H9 (cell line): ENCODE measurements around the gene MGST2. TPM values are rescaled to one million over a fixed set of nuclear protein-coding genes. Genes with fewer than 3 reads are reported as not detected.

Source experiments
- DNase-seq: peaks from one replicate; pipeline ENCODE4 v3.0.0-alpha.2; 2017
- H2AFZ ChIP-seq: one replicate; pipeline ENCODE4 v1.6.1; 2013; ENCODE audit warnings: mild to moderate bottlenecking, low read length, control low read depth, moderate library complexity
- H2AK5ac ChIP-seq: 2 replicates; pipeline ENCODE4 v1.6.1; 2013; ENCODE audit warnings: low read length, control low read depth, mixed read lengths; ENCODE audit not compliant: insufficient read length
- H2BK120ac ChIP-seq: one replicate; pipeline ENCODE4 v1.6.1; 2013; ENCODE audit warnings: low read depth, mild to moderate bottlenecking, low read length, control low read depth, inconsistent platforms; ENCODE audit not compliant: poor library complexity, severe bottlenecking
- H2BK12ac ChIP-seq: 2 replicates; pipeline ENCODE4 v1.6.1; 2013; ENCODE audit warnings: low read length, control low read depth, mixed read lengths, low read depth; ENCODE audit not compliant: insufficient read length
- H2BK15ac ChIP-seq: 2 replicates; pipeline ENCODE4 v1.6.1; 2013; ENCODE audit warnings: low read depth, low read length, control low read depth
- H2BK20ac ChIP-seq: one replicate; pipeline ENCODE4 v1.6.1; 2013; ENCODE audit warnings: low read depth, mild to moderate bottlenecking, low read length, control low read depth, inconsistent platforms; ENCODE audit not compliant: poor library complexity, severe bottlenecking
- H2BK5ac ChIP-seq: 2 replicates; pipeline ENCODE4 v1.6.1; 2013; ENCODE audit warnings: low read length, control low read depth, mixed read lengths; ENCODE audit not compliant: insufficient read length
- H3K14ac ChIP-seq: 2 replicates; pipeline ENCODE4 v1.6.1; 2013; ENCODE audit warnings: low read length, control low read depth; ENCODE audit not compliant: insufficient read depth
- H3K18ac ChIP-seq: 2 replicates; pipeline ENCODE4 v1.6.1; 2013; ENCODE audit warnings: low read depth, mild to moderate bottlenecking, mixed read lengths, low read length, control low read depth; ENCODE audit not compliant: insufficient read length
- H3K23ac ChIP-seq: 2 replicates; pipeline ENCODE4 v1.6.1; 2013; ENCODE audit warnings: low read length, control low read depth, mixed read lengths, low read depth; ENCODE audit not compliant: insufficient read length
- H3K23me2 ChIP-seq: 2 replicates; pipeline ENCODE4 v1.6.1; 2013; ENCODE audit warnings: low read depth, mild to moderate bottlenecking, mixed read lengths, low read length, control low read depth; ENCODE audit not compliant: insufficient read length, poor library complexity, severe bottlenecking
- H3K27ac ChIP-seq: 2 replicates; pipeline ENCODE4 v1.5.1; 2013; ENCODE audit warnings: low read length, control low read depth, mixed read lengths, low read depth; ENCODE audit not compliant: insufficient read length
- H3K27me3 ChIP-seq: 2 replicates; pipeline ENCODE4 v1.6.1; 2013; ENCODE audit warnings: low read length, control low read depth, inconsistent platforms; ENCODE audit not compliant: insufficient read depth
- H3K4ac ChIP-seq: 2 replicates; pipeline ENCODE4 v1.6.1; 2013; ENCODE audit warnings: low read depth, mild to moderate bottlenecking, control low read depth, inconsistent platforms, low read length, moderate library complexity
- H3K4me1 ChIP-seq: 2 replicates; pipeline ENCODE4 v1.6.1; 2013; ENCODE audit warnings: low read length, control low read depth, inconsistent platforms; ENCODE audit not compliant: insufficient read depth
- H3K4me2 ChIP-seq: 2 replicates; pipeline ENCODE4 v1.6.1; 2013; ENCODE audit warnings: low read length, control low read depth, mixed read lengths; ENCODE audit not compliant: insufficient read length, insufficient read depth
- H3K56ac ChIP-seq: 2 replicates; pipeline ENCODE4 v1.6.1; 2013; ENCODE audit warnings: low read depth, mild to moderate bottlenecking, mixed read lengths, low read length, control low read depth; ENCODE audit not compliant: insufficient read length
- H3K79me1 ChIP-seq: 2 replicates; pipeline ENCODE4 v1.6.1; 2013; ENCODE audit warnings: low read depth, mild to moderate bottlenecking, moderate library complexity, low read length, control low read depth, inconsistent platforms; ENCODE audit not compliant: insufficient read depth, poor library complexity, severe bottlenecking
- H3K79me2 ChIP-seq: 2 replicates; pipeline ENCODE4 v1.6.1; 2013; ENCODE audit warnings: low read length, control low read depth, inconsistent platforms; ENCODE audit not compliant: insufficient read depth
- H3K9ac ChIP-seq: 2 replicates; pipeline ENCODE4 v1.6.1; 2013; ENCODE audit warnings: low read length, control low read depth, mixed read lengths; ENCODE audit not compliant: insufficient read length; ENCODE audit errors: extremely low read depth
- H3K9me3 ChIP-seq: one replicate; pipeline ENCODE4 v1.6.1; 2013; ENCODE audit warnings: low read depth, low read length, inconsistent platforms; ENCODE audit not compliant: control insufficient read depth
- H3T11ph ChIP-seq: one replicate; pipeline ENCODE4 v1.6.1; 2013; ENCODE audit warnings: mild to moderate bottlenecking, low read length, control low read depth, inconsistent platforms
- H4K20me1 ChIP-seq: one replicate; pipeline ENCODE4 v1.6.1; 2013; ENCODE audit not compliant: control insufficient read depth, insufficient read length, insufficient read depth
- H4K5ac ChIP-seq: 2 replicates; pipeline ENCODE4 v1.6.1; 2013; ENCODE audit warnings: low read depth, mild to moderate bottlenecking, mixed read lengths, low read length, control low read depth; ENCODE audit not compliant: insufficient read length
- H4K8ac ChIP-seq: replicated peaks from 2 replicates; pipeline ENCODE4 v1.6.1; 2013; ENCODE audit warnings: low read length, control low read depth, mixed read lengths, low read depth; ENCODE audit not compliant: insufficient read length
- H4K91ac ChIP-seq: 2 replicates; pipeline ENCODE4 v1.6.1; 2013; ENCODE audit warnings: low read depth, mild to moderate bottlenecking, moderate library complexity, mixed read lengths, low read length, control low read depth; ENCODE audit not compliant: insufficient read length
- H3K27ac Mint-ChIP-seq, 3 experiments: 2 replicates in 2 of 3; 3 replicates in 1 of 3; pipeline ENCODE4 v1.8.0; 2020 to 2021; ENCODE audit warnings: mixed read lengths in 3 of 3, mild to moderate bottlenecking in 1 of 3, moderate library complexity in 1 of 3
- H3K27me3 Mint-ChIP-seq: 2 replicates; pipeline ENCODE4 v1.8.0; 2021; ENCODE audit warnings: low read depth, mild to moderate bottlenecking, moderate library complexity, mixed read lengths
- H3K36me3 Mint-ChIP-seq, 3 experiments: 2 replicates in 2 of 3; 3 replicates in 1 of 3; pipeline ENCODE4 v1.8.0; 2020 to 2021; ENCODE audit warnings: low read depth in 3 of 3, mixed read lengths in 3 of 3; ENCODE audit not compliant: insufficient read depth in 1 of 3
- H3K4me1 Mint-ChIP-seq, 2 experiments: 2 replicates each; pipeline ENCODE4 v1.8.0; 2020; ENCODE audit warnings: mixed read lengths in 2 of 2
- H3K4me3 Mint-ChIP-seq, 2 experiments: 2 replicates in 1 of 2; 3 replicates in 1 of 2; pipeline ENCODE4 v1.8.0; 2020 to 2021; ENCODE audit warnings: mild to moderate bottlenecking in 2 of 2, mixed read lengths in 2 of 2, moderate library complexity in 1 of 2
- H3K9me3 Mint-ChIP-seq, 2 experiments: 2 replicates in 1 of 2; 3 replicates in 1 of 2; pipeline ENCODE4 v1.8.0; 2020; ENCODE audit warnings: mild to moderate bottlenecking in 2 of 2, mixed read lengths in 2 of 2, moderate library complexity in 1 of 2
- WGBS: extraction: QIAGEN DNeasy Blood & Tissue Kit; methylation state at CpG from one replicate; pipeline ENCODE4 v1.1.7; 2013; ENCODE audit warnings: missing lambda C conversion rate, low lambda C conversion rate, mixed read lengths; ENCODE audit not compliant: insufficient read length; ENCODE audit errors: extremely low coverage; 5-methylcytosine and 5-hydroxymethylcytosine counted together
- total RNA-seq: library from RNA; stranded (reverse); gene quantifications from 2 replicates; pipeline ENCODE4 v1.2.1, GENCODE V29; 2021
- TF ChIP-seq, protein P1 (sequence below): fragments of 200-600 bp; sonication (generic); conservative IDR thresholded peaks from 3 replicates; pipeline ENCODE4 v1.8.0; 2021; ENCODE audit warnings: antibody characterized with exemption, mild to moderate bottlenecking

Gene MGST2
- total RNA-seq, 1 experiment from 2014 or later, result 6.4 TPM

DNA sequence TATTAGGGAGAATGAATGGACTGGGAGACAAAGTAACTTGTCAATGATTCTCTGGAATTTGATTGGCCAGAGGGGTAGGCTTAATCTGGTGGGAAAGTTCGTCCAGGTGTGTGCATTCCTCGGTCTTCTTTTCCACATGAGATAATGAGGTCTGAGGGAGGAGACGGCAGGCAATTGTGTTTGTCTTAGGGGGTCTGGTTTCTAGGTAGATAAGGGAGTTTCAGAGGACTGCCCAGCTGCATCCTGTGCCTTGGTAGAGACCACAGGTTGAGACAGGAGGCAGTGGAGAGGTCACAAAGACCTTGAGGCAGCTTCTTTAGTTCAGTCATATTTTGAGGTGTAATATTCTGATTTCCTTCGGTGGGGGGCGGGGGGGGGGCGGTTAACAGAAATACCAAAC is 4.3 kb downstream of the MGST2 start:
- Histone ChIP-seq H3K79me2 (no peaks in the 10 kb centered on the region), H2BK5ac (no peak overlapping the region), H3K9me3 (no peaks in the 10 kb centered on the region), H2AK5ac (no peak overlapping the region), H2AFZ (no peak overlapping the region), H3K4me1 (peaks cover 3% of the 10 kb centered on the region; the same call in 1 of the 2 replicates), H4K91ac (no peak overlapping the region), H3K79me1 (no peaks in the 10 kb centered on the region), H3K9ac (no peak overlapping the region), H4K5ac (no peak overlapping the region), H4K20me1 (no peaks in the 10 kb centered on the region), H3K23ac (no peak overlapping the region), H2BK20ac (no peak overlapping the region), H3T11ph (no peak overlapping the region), H2BK15ac (no peak overlapping the region), H3K4ac (no peak overlapping the region), H3K4me2 (no peak overlapping the region), H2BK12ac (no peak overlapping the region), H3K27ac (no peak overlapping the region), H4K8ac (no peak overlapping the region), H3K56ac (no peak overlapping the region), H3K27me3 (no peaks in the 10 kb centered on the region), H3K23me2 (peaks cover 8% of the 10 kb centered on the region), H3K18ac (no peak overlapping the region), H3K14ac (no peak overlapping the region), H2BK120ac (no peak overlapping the region)
- Mint-ChIP-seq H3K27ac (no peak overlapping the region), H3K27me3 (peaks cover 3% of the 10 kb centered on the region), H3K36me3 (peaks cover 0 to 6% (median 4%) of the 10 kb centered on the region in 3 experiments; a peak in 4 of 7 replicates), H3K4me3 (no peak overlapping the region), H3K4me1 (peaks cover 50 to 61% of the 10 kb centered on the region in 2 experiments), H3K9me3 (peaks cover 5% of the 10 kb centered on the region in 2 experiments; a peak in 3 of 5 replicates)
- no CpG with 5 or more reads among the region's 6 CpGs for WGBS
- DNase-seq, result no peak
- TF ChIP-seq, protein P1, sequence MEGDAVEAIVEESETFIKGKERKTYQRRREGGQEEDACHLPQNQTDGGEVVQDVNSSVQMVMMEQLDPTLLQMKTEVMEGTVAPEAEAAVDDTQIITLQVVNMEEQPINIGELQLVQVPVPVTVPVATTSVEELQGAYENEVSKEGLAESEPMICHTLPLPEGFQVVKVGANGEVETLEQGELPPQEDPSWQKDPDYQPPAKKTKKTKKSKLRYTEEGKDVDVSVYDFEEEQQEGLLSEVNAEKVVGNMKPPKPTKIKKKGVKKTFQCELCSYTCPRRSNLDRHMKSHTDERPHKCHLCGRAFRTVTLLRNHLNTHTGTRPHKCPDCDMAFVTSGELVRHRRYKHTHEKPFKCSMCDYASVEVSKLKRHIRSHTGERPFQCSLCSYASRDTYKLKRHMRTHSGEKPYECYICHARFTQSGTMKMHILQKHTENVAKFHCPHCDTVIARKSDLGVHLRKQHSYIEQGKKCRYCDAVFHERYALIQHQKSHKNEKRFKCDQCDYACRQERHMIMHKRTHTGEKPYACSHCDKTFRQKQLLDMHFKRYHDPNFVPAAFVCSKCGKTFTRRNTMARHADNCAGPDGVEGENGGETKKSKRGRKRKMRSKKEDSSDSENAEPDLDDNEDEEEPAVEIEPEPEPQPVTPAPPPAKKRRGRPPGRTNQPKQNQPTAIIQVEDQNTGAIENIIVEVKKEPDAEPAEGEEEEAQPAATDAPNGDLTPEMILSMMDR, result no peak
